GM12878 (cell line): ENCODE results near the gene LILRB5. TPM values are rescaled to one million over a fixed set of nuclear protein-coding genes. Genes with fewer than 3 reads are reported as not detected.

Experiments
- ATAC-seq: fragments of 200-7000 bp; cut with Tn5 transposase; 3 replicates; pipeline ENCODE4 v1.9.1; 2020; ENCODE audit warnings: mild to moderate bottlenecking, moderate library complexity
- BruUV-seq: library from RNA; stranded (reverse); fragments of 400-500 nt; replicated peaks from 2 replicates; lab custom pipeline; 2021; lab: Mats Ljungman, UMichigan
- CTCF ChIA-PET: fragments of 300-600 bp; sonication (Branson Sonifier 250); formaldehyde crosslinking; extraction: SDS; loops from one replicate; lab custom pipeline; 2021; ENCODE audit warnings: inconsistent platforms; lab: Yijun Ruan, JAX
- POLR2A ChIA-PET: fragments of 350-600 bp; formaldehyde crosslinking; extraction: SDS; loops from one replicate; lab custom pipeline; 2021; ENCODE audit warnings: inconsistent platforms; lab: Charles Lee
- RAD21 ChIA-PET: fragments of 300-600 bp; sonication (Branson Sonifier 250); formaldehyde crosslinking; loops from one replicate; lab custom pipeline; 2023; ENCODE audit warnings: antibody characterized with exemption; ENCODE audit not compliant: unreplicated experiment; lab: Charles Lee
- SMC1A ChIA-PET: fragments of 300-600 bp; sonication (Branson Sonifier 250); formaldehyde crosslinking; loops from one replicate; lab custom pipeline; 2023; ENCODE audit not compliant: unreplicated experiment, uncharacterized antibody; lab: Charles Lee
- DNase-seq: peaks from one replicate; pipeline ENCODE4 v3.0.0-alpha.2; 2011; ENCODE audit warnings: low read depth, low spot score
- FAIRE-seq: peaks from 3 replicates; lab custom pipeline; 2011; peaks lifted over from hg19 to GRCh38; lab: Jason Lieb, UNC
- H2AFZ ChIP-seq: 2 replicates; pipeline ENCODE4 v1.6.0; 2011; ENCODE audit warnings: low read depth, low read length, control low read depth; ENCODE audit not compliant: control insufficient read depth
- H3K27ac ChIP-seq: 2 replicates; pipeline ENCODE4 v1.5.1; 2011; ENCODE audit warnings: control low read depth; ENCODE audit not compliant: control insufficient read depth, insufficient read depth
- H3K27me3 ChIP-seq, 2 experiments: replicated peaks in 1 of 2; 2 replicates each; pipeline versions ENCODE4 v1.6.0 to v1.6.1; 2011; ENCODE audit warnings: low read length in 1 of 2; ENCODE audit not compliant: control insufficient read depth in 2 of 2, insufficient read depth in 2 of 2
- H3K36me3 ChIP-seq, 2 experiments: 2 replicates each; pipeline ENCODE4 v1.5.1; 2011; ENCODE audit warnings: low read length in 1 of 2; ENCODE audit not compliant: control insufficient read depth in 2 of 2, insufficient read depth in 2 of 2
- H3K4me1 ChIP-seq: 2 replicates; pipeline ENCODE4 v1.6.1; 2011; ENCODE audit warnings: mild to moderate bottlenecking, low read length, moderate library complexity, mixed read lengths; ENCODE audit not compliant: control insufficient read depth, insufficient read depth
- H3K4me2 ChIP-seq: 2 replicates; pipeline ENCODE4 v1.6.0; 2011; ENCODE audit warnings: control low read depth; ENCODE audit not compliant: control insufficient read depth, insufficient read depth
- H3K4me3 ChIP-seq: fragments of 200-600 bp; sonication (generic); 2 replicates; pipeline ENCODE4 v1.5.1; 2016
- H3K79me2 ChIP-seq: 2 replicates; pipeline ENCODE4 v1.6.0; 2011; ENCODE audit warnings: low read length; ENCODE audit not compliant: control insufficient read depth, insufficient read depth
- H3K9ac ChIP-seq: 2 replicates; pipeline ENCODE4 v1.8.0; 2011; ENCODE audit warnings: low read length, control low read depth, mixed read lengths; ENCODE audit not compliant: control insufficient read depth, insufficient read depth
- H3K9me3 ChIP-seq: replicated peaks from 3 replicates; pipeline ENCODE4 v1.5.1; 2011; ENCODE audit warnings: mild to moderate bottlenecking, low read length; ENCODE audit not compliant: control insufficient read depth, insufficient read depth
- H4K20me1 ChIP-seq: 2 replicates; pipeline ENCODE4 v1.6.0; 2011; ENCODE audit not compliant: control insufficient read depth, insufficient read depth
- CHD1 ChIP-seq: IDR thresholded peaks from 2 replicates; pipeline ENCODE4 v1.6.1; 2012; ENCODE audit warnings: low read depth, low read length, improper control_type of control experiment
- HDAC6 ChIP-seq: fragments of 200-600 bp; sonication (generic); IDR thresholded peaks from one replicate; pipeline ENCODE4 v1.8.0; 2017; ENCODE audit warnings: antibody characterized with exemption; ENCODE audit not compliant: unreplicated experiment
- RB1 ChIP-seq: fragments of 450-650 bp; formaldehyde crosslinking; IDR thresholded peaks from 2 replicates; pipeline ENCODE4 v1.6.1; 2017; ENCODE audit warnings: mild to moderate bottlenecking, borderline replicate concordance
- SIX5 ChIP-seq: IDR thresholded peaks from 2 replicates; pipeline ENCODE4 v1.6.1; 2011; ENCODE audit warnings: mild to moderate bottlenecking, low read depth, low read length, moderate library complexity; ENCODE audit not compliant: severe bottlenecking
- SPI1 ChIP-seq: IDR thresholded peaks from 2 replicates; pipeline ENCODE4 v1.6.1; 2011; ENCODE audit warnings: low read depth, mild to moderate bottlenecking, low read length, moderate library complexity, borderline replicate concordance; ENCODE audit not compliant: insufficient read depth
- WGBS: methylation state at CpG from one replicate; pipeline ENCODE4 v1.1.6; 2016; ENCODE audit warnings: low lambda C conversion rate; ENCODE audit not compliant: insufficient replicate concordance, insufficient coverage; ENCODE audit errors: missing lambda C conversion rate; 5-methylcytosine and 5-hydroxymethylcytosine counted together
- in situ Hi-C: fragments of 300-500 bp; cut with MboI; formaldehyde crosslinking; loops from 9 replicates; pipeline ENCODE4 v1.14.3; 2018; ENCODE audit warnings: mixed read lengths
- intact Hi-C: fragments of 100-400 bp; cut with micrococcal nuclease; formaldehyde crosslinking; loops from one replicate; pipeline ENCODE4 v1.14.2; 2022; ENCODE audit not compliant: unreplicated experiment
- polyA plus RNA-seq, 11 experiments: library from polyadenylated mRNA; depleted of rRNA in 4 of 11; unstranded in 6 of 11; stranded (reverse) in 5 of 11; fragments of >200 nt; fragmentation: Nextera tagmentation in 4 of 11; fragmentation: Illumina TruSeq in 1 of 11; extraction: Ambion mirVana in 4 of 11; extraction: Trizol in 1 of 11; gene quantifications; 1 replicate in 1 of 11; 2 replicates in 10 of 11; pipeline versions ENCODE4 v1.2.1 to v1.2.3, GENCODE V29; 2011 to 2016; ENCODE audit warnings: inconsistent platforms in 2 of 11, missing spikeins in 2 of 11, low read depth in 1 of 11
- total RNA-seq, 4 experiments: library from RNA; depleted of rRNA in 3 of 4; stranded (reverse); fragments of >200 nt in 3 of 4; fragmentation: Illumina TruSeq in 1 of 4; extraction: Trizol in 1 of 4; gene quantifications; 2 replicates each; pipeline versions ENCODE4 v1.2.1 to v1.2.3, GENCODE V29; 2013 to 2021

Gene LILRB5
- total and polyA plus RNA-seq, 10 of the 15 experiments (the other 5 are each of a cell fraction or from before 2014, with no cell fraction given), result 0.01 to 0.13 TPM; not detected in 8

DNA sequence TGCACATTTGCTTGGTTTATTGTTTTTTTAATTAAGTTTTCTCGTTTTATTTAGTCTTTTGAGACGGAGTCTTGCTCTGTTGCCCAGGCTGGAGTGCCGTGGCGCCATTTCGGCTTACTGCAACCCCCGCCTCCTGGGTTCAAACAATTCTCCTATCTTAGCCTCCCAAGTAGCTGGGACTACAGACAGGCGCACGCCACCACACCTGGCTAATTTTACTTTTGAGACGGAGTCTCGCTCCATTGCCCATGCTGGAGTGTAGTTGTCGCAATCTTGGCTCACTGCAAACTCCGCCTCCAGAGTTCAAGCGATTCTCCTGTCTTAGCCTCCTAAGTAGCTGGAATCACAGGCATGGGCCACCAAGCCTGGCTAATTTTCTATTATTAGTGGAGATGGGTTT lies 55.1 kb downstream of the LILRB5 start:
- H3K36me3 ChIP-seq, result peaks cover 25 to 28% of the 10 kb centered on the region in 2 experiments
- TF ChIP-seq SIX5, result no peak
- no peak for TF ChIP-seq SPI1
- TF ChIP-seq HDAC6, result no peak
- TF ChIP-seq RB1, result no peak
- TF ChIP-seq CHD1, result no peak
- intact Hi-C loops, result loop anchor here (2.0 kb wide), 1 partner anchor 65 kb away; the partner anchor contains the start of gene CNOT3

More for the DNA sequence above, 55.1 kb downstream of the LILRB5 start:
- CTCF ChIA-PET, result interaction anchor here (1.0 to 1.8 kb wide), 2 partner anchors 13 to 189 kb away, joined by 6 to 8 read pairs; partner anchors contain the start of gene MBOAT7
- FAIRE-seq (no peak), DNase-seq (no peak), ATAC-seq (no peak)
- peak overlapping the region; percentile 92 for H3K4me3 ChIP-seq
- WGBS, result 8% methylated on average over 13 of the region's 13 CpGs
- no peaks in the 10 kb centered on the region for H3K27me3 ChIP-seq
- in situ Hi-C loops, result no loop called here
- H4K20me1 ChIP-seq, result peaks cover 15% of the 10 kb centered on the region
- peak overlapping the region; percentile 91 for H3K4me2 ChIP-seq
- SMC1A ChIA-PET, result interaction anchor here (0.8 to 3.8 kb wide), 7 partner anchors 12 to 189 kb away, joined by 3 to 26 read pairs (median 3); partner anchors contain the start of genes MBOAT7 and TSEN34
- H3K4me1 ChIP-seq, result peaks cover 27% of the 10 kb centered on the region
- H3K27ac ChIP-seq, result 0 out of 2 replicates have a peak overlapping the region, but pooled peaks have one; percentile 96
- H3K79me2 ChIP-seq, result peaks cover 61% of the 10 kb centered on the region
- no TSS peak for BruUV-seq
- H3K9me3 ChIP-seq, result no peaks in the 10 kb centered on the region
- H2AFZ ChIP-seq, result no peak overlapping the region
- POLR2A ChIA-PET, result interaction anchor here (2.4 to 7.7 kb wide), 2 partner anchors 12 to 65 kb away, joined by 11 to 100 read pairs; partner anchors contain the start of genes CNOT3, MBOAT7 and TSEN34
- peak overlapping the region; percentile 96; the same call in 1 of the 2 replicates for H3K9ac ChIP-seq
- RAD21 ChIA-PET, result no interaction called here
